Ramos (cell line): ENCODE results near the gene BCO2.
"Not testable (repeated sequence)": the region's sequence is repeated elsewhere in the genome, so short reads cannot be mapped to it uniquely, and the experiment has no call there.

ENCODE experiments used
- in situ Hi-C: fragments of 300-500 bp; cut with MboI; formaldehyde crosslinking; loops from one replicate; pipeline ENCODE4 v1.14.3; 2022; ENCODE audit warnings: low sequenced_read_pairs; ENCODE audit not compliant: unreplicated experiment

Gene BCO2

GRCh38 chr11:112174789-112175598 is at the start of gene BCO2:
TSS of gene BCO2 (plus strand) at chr11:112175512. CDS start at chr11:112175602, 90 bp downstream.
- in situ Hi-C loops: no loop called here

GRCh38 chr11:112127056-112127455 is 48.3 kb upstream of the BCO2 start:
- in situ Hi-C loops: no loop called here

GRCh38 chr11:112128483-112129121 is 46.7 kb upstream of the BCO2 start:
- in situ Hi-C loops: no loop called here

- in situ Hi-C loops: no loop called here
Observed at GRCh38 chr11:112129656-112130055, 45.7 kb upstream of the BCO2 start.

GRCh38 chr11:112132737-112133136 is 42.6 kb upstream of the BCO2 start:
- in situ Hi-C loops: no loop called here

- in situ Hi-C loops: no loop called here
Observed at GRCh38 chr11:112134473-112134872, 40.8 kb upstream of the BCO2 start.

- in situ Hi-C loops: no loop called here
Observed at GRCh38 chr11:112143597-112143996, 31.7 kb upstream of the BCO2 start.

GRCh38 chr11:112150517-112150916 is 24.8 kb upstream of the BCO2 start:
- in situ Hi-C loops: no loop called here

- in situ Hi-C loops: no loop called here
Observed at GRCh38 chr11:112156153-112156955, 19.0 kb upstream of the BCO2 start.

GRCh38 chr11:112156956-112157766 is 18.2 kb upstream of the BCO2 start:
- in situ Hi-C loops: no loop called here

- in situ Hi-C loops: no loop called here
Observed at GRCh38 chr11:112159098-112160065, 15.9 kb upstream of the BCO2 start.

- in situ Hi-C loops: no loop called here
Observed at GRCh38 chr11:112160091-112160848, 15.0 kb upstream of the BCO2 start.

GRCh38 chr11:112161012-112161411 is 14.3 kb upstream of the BCO2 start:
- in situ Hi-C loops: no loop called here

- in situ Hi-C loops: not testable (repeated sequence)
Observed at GRCh38 chr11:112162200-112162599, 13.1 kb upstream of the BCO2 start.

- in situ Hi-C loops: no loop called here
Observed at GRCh38 chr11:112162761-112163546, 12.4 kb upstream of the BCO2 start.

GRCh38 chr11:112163875-112164685 is 11.2 kb upstream of the BCO2 start, which contains the start of gene IL18:
TSS of gene IL18 (minus strand) at chr11:112164094. CDS start at chr11:112155053, 9,041 bp downstream.
- in situ Hi-C loops: no loop called here

- in situ Hi-C loops: no loop called here
Observed at GRCh38 chr11:112165049-112165448, 10.3 kb upstream of the BCO2 start.
